ENCODE results near the gene CARD11.

GRCh38 chr7:3066506-3066905 is 22.8 kb upstream of the CARD11 start:
- TF ChIP-seq, protein P1, sequence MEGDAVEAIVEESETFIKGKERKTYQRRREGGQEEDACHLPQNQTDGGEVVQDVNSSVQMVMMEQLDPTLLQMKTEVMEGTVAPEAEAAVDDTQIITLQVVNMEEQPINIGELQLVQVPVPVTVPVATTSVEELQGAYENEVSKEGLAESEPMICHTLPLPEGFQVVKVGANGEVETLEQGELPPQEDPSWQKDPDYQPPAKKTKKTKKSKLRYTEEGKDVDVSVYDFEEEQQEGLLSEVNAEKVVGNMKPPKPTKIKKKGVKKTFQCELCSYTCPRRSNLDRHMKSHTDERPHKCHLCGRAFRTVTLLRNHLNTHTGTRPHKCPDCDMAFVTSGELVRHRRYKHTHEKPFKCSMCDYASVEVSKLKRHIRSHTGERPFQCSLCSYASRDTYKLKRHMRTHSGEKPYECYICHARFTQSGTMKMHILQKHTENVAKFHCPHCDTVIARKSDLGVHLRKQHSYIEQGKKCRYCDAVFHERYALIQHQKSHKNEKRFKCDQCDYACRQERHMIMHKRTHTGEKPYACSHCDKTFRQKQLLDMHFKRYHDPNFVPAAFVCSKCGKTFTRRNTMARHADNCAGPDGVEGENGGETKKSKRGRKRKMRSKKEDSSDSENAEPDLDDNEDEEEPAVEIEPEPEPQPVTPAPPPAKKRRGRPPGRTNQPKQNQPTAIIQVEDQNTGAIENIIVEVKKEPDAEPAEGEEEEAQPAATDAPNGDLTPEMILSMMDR (IDR thresholded peaks at IDR 0.05): no peak
- TF ChIP-seq POLR2A (IDR thresholded peaks at IDR 0.05): no peak

All from ovary (tissue), 3 donors.